Ramos (cell line): ENCODE measurements around the gene BACE2.

Source experiments
- in situ Hi-C: fragments of 300-500 bp; cut with MboI; formaldehyde crosslinking; loops from one replicate; pipeline ENCODE4 v1.14.3; 2022; ENCODE audit warnings: low sequenced_read_pairs; ENCODE audit not compliant: unreplicated experiment

Gene BACE2

GRCh38 chr21:41208376-41208763 lies 40.4 kb downstream of the BACE2 start:
- in situ Hi-C loops: no loop called here

- in situ Hi-C loops: no loop called here
These were observed 41.2 kb downstream of the BACE2 start for GRCh38 chr21:41209016-41209619.

GRCh38 chr21:41210426-41211059 lies 42.6 kb downstream of the BACE2 start:
- in situ Hi-C loops: no loop called here

GRCh38 chr21:41211060-41211805 lies 43.3 kb downstream of the BACE2 start:
- in situ Hi-C loops: no loop called here

- in situ Hi-C loops: no loop called here
These were observed 45.1 kb downstream of the BACE2 start for GRCh38 chr21:41213021-41213420.

GRCh38 chr21:41215856-41216408 lies 48.0 kb downstream of the BACE2 start:
- in situ Hi-C loops: no loop called here

GRCh38 chr21:41216486-41216885 lies 48.5 kb downstream of the BACE2 start:
- in situ Hi-C loops: no loop called here

GRCh38 chr21:41217671-41218385 lies 49.9 kb downstream of the BACE2 start:
- in situ Hi-C loops: no loop called here

- in situ Hi-C loops: no loop called here
These were observed 51.7 kb downstream of the BACE2 start for GRCh38 chr21:41219498-41220207.

GRCh38 chr21:41220208-41220733 lies 52.3 kb downstream of the BACE2 start:
- in situ Hi-C loops: no loop called here

- in situ Hi-C loops: no loop called here
These were observed 54.5 kb downstream of the BACE2 start for GRCh38 chr21:41222247-41223068.

- in situ Hi-C loops: no loop called here
These were observed 58.9 kb downstream of the BACE2 start for GRCh38 chr21:41226853-41227252.

- in situ Hi-C loops: no loop called here
These were observed 59.5 kb downstream of the BACE2 start for GRCh38 chr21:41227357-41228005.

- in situ Hi-C loops: no loop called here
These were observed 60.0 kb downstream of the BACE2 start for GRCh38 chr21:41228006-41228370.

GRCh38 chr21:41228492-41228891 lies 60.5 kb downstream of the BACE2 start:
- in situ Hi-C loops: no loop called here

- in situ Hi-C loops: no loop called here
These were observed 61.0 kb downstream of the BACE2 start for GRCh38 chr21:41228958-41229357.

- in situ Hi-C loops: no loop called here
These were observed 61.7 kb downstream of the BACE2 start for GRCh38 chr21:41229509-41230248.

GRCh38 chr21:41230497-41230896 lies 62.5 kb downstream of the BACE2 start:
- in situ Hi-C loops: no loop called here
